Psoas muscle (tissue), 8 donors: ENCODE measurements around the gene KIAA2012. TPM values are rescaled to one million over a fixed set of nuclear protein-coding genes. Genes with fewer than 3 reads are reported as not detected.

Experiments used
- ATAC-seq, 4 donors: fragments of 200-7000 bp; cut with Tn5 transposase; one replicate each; pipeline ENCODE4 v1.9.1; 2020; ENCODE audit warnings: moderate library complexity in 3 of 4, mild to moderate bottlenecking in 2 of 4
- DNase-seq, 2 donors: peaks; one replicate each; pipeline ENCODE4 v3.0.0-alpha.2; 2020
- H3K27ac ChIP-seq: fragments of 200-600 bp; one replicate; pipeline ENCODE4 v1.8.0; 2022
- H3K27me3 ChIP-seq, 3 donors: fragments of 200-600 bp in 1 of 3; one replicate each; pipeline versions ENCODE4 v1.6.1 to v1.8.0; 2013 to 2022; ENCODE audit warnings: low read length in 2 of 3, mild to moderate bottlenecking in 2 of 3, moderate library complexity in 1 of 3; ENCODE audit not compliant: insufficient read depth in 3 of 3
- H3K36me3 ChIP-seq, 2 donors: fragments of 200-600 bp in 1 of 2; one replicate each; pipeline versions ENCODE4 v1.6.1 to v1.8.0; 2013 to 2022; ENCODE audit warnings: low read depth in 1 of 2, mild to moderate bottlenecking in 1 of 2, moderate library complexity in 1 of 2; ENCODE audit not compliant: insufficient read depth in 1 of 2
- H3K4me1 ChIP-seq: fragments of 200-600 bp; one replicate; pipeline ENCODE4 v1.8.0; 2022
- H3K4me3 ChIP-seq: fragments of 200-600 bp; one replicate; pipeline ENCODE4 v1.8.0; 2022; ENCODE audit warnings: mild to moderate bottlenecking
- H3K9me3 ChIP-seq: fragments of 200-600 bp; one replicate; pipeline ENCODE4 v1.8.0; 2022
- WGBS, 3 donors: extraction: QIAGEN DNeasy Blood & Tissue Kit; methylation state at CpG; one replicate each; pipeline versions ENCODE4 v1.1.6 to v1.1.7; 2013; 5-methylcytosine and 5-hydroxymethylcytosine counted together
- intact Hi-C, 2 donors: fragments of 100-400 bp; cut with DNase I; formaldehyde crosslinking; loops; one replicate each; pipeline versions ENCODE4 v1.11.0 to v1.14.2; 2022
- polyA plus RNA-seq, 3 donors: library from polyadenylated mRNA; stranded (reverse); fragments of 200-250 nt; gene quantifications; one replicate each; pipeline ENCODE4 v1.2.3, GENCODE V29; 2013
- total RNA-seq, 4 donors: library from RNA; stranded (reverse); fragmentation: NEBNext Ultra II Directional in 2 of 4; extraction: Animal tissue kit (Norgen Biotek cat#: 25700) in 2 of 4; gene quantifications; one replicate each; pipeline versions ENCODE4 v1.2.1 to v1.2.4, GENCODE V29; 2021 to 2023
- TF ChIP-seq, protein P1 (sequence below): fragments of 200-600 bp; IDR thresholded peaks from one replicate; pipeline ENCODE4 v1.8.0; 2022; ENCODE audit warnings: antibody characterized with exemption
- donor health status: healthy with polysubstance abuse.
- donor health status: DM: no; HTN: no; CAD: no; lungs with moderate emphysema.
- donor health status: Bipolar disorder and iron deficiency.
- donor health status: healthy.
- donor health status: DM: yes; HTN: yes; CAD: no.
- donor health status: DM: no; HTN: no; CAD: no.
- donor health status: DM: no; HTN: no; CAD: no.
- donor health status: DM: yes; HTN: yes; CAD: no.

The KIAA2012 gene
- total and polyA plus RNA-seq, 7 donors, result 0.03 to 0.06 TPM; not detected in 5

GRCh38 chr2:202194418-202194817, 121.4 kb downstream of the KIAA2012 start:
- intact Hi-C loops, result no loop called here
- H3K27me3 ChIP-seq, result no peaks in the 10 kb centered on the region
- DNase-seq (no peak), ATAC-seq (no peak)
- no peaks in the 10 kb centered on the region for H3K4me1 ChIP-seq
- TF ChIP-seq, protein P1, sequence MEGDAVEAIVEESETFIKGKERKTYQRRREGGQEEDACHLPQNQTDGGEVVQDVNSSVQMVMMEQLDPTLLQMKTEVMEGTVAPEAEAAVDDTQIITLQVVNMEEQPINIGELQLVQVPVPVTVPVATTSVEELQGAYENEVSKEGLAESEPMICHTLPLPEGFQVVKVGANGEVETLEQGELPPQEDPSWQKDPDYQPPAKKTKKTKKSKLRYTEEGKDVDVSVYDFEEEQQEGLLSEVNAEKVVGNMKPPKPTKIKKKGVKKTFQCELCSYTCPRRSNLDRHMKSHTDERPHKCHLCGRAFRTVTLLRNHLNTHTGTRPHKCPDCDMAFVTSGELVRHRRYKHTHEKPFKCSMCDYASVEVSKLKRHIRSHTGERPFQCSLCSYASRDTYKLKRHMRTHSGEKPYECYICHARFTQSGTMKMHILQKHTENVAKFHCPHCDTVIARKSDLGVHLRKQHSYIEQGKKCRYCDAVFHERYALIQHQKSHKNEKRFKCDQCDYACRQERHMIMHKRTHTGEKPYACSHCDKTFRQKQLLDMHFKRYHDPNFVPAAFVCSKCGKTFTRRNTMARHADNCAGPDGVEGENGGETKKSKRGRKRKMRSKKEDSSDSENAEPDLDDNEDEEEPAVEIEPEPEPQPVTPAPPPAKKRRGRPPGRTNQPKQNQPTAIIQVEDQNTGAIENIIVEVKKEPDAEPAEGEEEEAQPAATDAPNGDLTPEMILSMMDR, result no peak
- H3K36me3 ChIP-seq, result no peaks in the 10 kb centered on the region
- no peaks in the 10 kb centered on the region for H3K9me3 ChIP-seq
- H3K4me3 ChIP-seq, result no peak overlapping the region
- no peak overlapping the region for H3K27ac ChIP-seq
- WGBS, 3 donors, result 69 to 79% (median 78%) methylated on average over 3 of the region's 3 CpGs

DNA sequence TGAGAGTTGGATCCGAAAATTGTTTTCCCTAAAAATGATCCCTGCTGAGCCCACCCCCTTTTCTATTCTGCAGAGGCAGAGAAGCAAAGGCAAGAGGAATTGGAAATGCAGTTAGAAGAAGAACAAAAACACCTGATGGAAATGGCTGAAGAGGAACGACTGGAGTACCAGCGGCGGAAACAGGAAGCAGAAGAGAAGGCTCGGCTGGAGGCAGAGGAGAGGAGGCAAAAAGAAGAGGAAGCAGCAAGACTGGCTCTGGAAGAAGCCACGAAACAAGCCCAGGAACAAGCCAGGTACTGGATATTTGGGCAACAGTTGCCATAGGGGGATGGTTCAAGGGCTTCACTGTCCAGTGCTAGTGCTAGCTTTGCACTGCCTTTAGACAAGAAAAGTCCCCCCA, 123.7 kb downstream of the KIAA2012 start:
- TF ChIP-seq, protein P1, result no peak
- no peaks in the 10 kb centered on the region for H3K4me1 ChIP-seq
- WGBS, 3 donors, result 72 to 77% (median 73%) methylated on average over 6 of the region's 6 CpGs
- no peak overlapping the region for H3K27ac ChIP-seq
- DNase-seq (no peak), ATAC-seq (no peak)
- peaks cover 0 to 2% of the 10 kb centered on the region in 2 donors for H3K36me3 ChIP-seq
- no peak overlapping the region for H3K4me3 ChIP-seq
- H3K9me3 ChIP-seq, result no peaks in the 10 kb centered on the region
- intact Hi-C loops, result no loop called here
- no peaks in the 10 kb centered on the region for H3K27me3 ChIP-seq

GRCh38 chr2:202201220-202202160, 128.4 kb downstream of the KIAA2012 start:
- Histone ChIP-seq H3K27me3 (no peaks in the 10 kb centered on the region), H3K36me3 (peaks cover 0 to 30% of the 10 kb centered on the region in 2 donors), H3K4me3 (no peak overlapping the region), H3K4me1 (no peaks in the 10 kb centered on the region), H3K27ac (no peak overlapping the region), H3K9me3 (no peaks in the 10 kb centered on the region)
- intact Hi-C loops, result no loop called here
- 88 to 94% (median 90%) methylated on average over 20 to 21 of the region's 21 CpGs for whole genome bisulfite sequencing, 3 donors
- DNase-seq, result no peak
- TF ChIP-seq, protein P1, result no peak
- peak; percentile 29 to 72 (median 46) for ATAC-seq

GRCh38 chr2:202203348-202203747, 130.3 kb downstream of the KIAA2012 start:
- TF ChIP-seq, protein P1, result no peak
- Histone ChIP-seq H3K4me3 (no peak overlapping the region), H3K9me3 (no peaks in the 10 kb centered on the region), H3K4me1 (no peaks in the 10 kb centered on the region), H3K27ac (no peak overlapping the region), H3K27me3 (no peaks in the 10 kb centered on the region), H3K36me3 (peaks cover 0 to 47% of the 10 kb centered on the region in 2 donors)
- 95 to 96% (median 96%) methylated on average over 5 of the region's 5 CpGs for WGBS, 3 donors
- no peak for DNase-seq
- intact Hi-C loops, result no loop called here
- no peak for ATAC-seq
